ENCODE data around the gene TNFAIP3.
A peak's percentile ranks its signal among the peaks of the same experiment; 100 is the strongest.

DNA sequence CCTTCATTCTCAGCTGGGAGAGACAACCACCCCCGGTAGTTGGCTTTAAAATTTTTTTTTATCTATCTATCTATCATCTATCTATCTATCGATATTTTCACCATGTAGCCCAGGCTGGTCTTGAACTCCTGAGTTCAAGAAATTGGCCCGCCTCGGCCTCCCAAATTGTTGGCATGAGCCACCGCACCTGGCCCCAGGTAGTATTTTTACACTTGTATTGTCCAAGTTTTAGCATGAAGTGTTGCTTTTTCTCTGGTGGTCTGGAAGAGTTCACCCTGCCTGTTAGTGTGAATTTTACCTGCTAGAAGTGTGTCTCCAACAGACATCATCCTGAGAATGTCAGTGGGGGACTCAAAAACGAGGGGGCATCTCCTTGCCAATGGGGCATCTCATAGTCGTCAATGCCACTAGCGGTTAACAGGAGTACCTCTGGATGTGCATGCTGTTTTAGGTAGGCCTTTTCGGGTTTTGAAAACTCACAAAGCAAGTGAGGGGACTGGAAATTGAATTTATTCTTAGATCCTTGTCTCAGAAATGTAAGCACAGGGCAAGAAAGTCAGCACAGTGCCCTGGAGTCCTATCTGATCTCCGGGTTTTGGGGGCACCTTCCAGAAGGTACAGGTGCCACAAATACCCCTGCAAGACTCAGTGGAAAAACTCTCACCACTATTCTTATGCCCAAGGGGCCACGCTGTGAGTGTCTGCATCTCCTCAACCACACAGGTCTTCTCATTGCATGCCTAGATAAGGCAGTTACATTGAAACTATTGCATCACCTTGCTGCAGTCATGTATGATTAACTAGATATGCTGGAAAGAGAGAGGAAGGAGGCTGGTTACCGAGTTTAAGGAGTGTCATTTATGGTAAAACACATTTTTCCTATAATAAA is 37.1 kb downstream of the TNFAIP3 start:
- TF ChIP-seq CHD1 (IDR thresholded peaks at IDR 0.05; ENCODE audit: low read depth, low read length) = no peak
- TF ChIP-seq, protein P1, sequence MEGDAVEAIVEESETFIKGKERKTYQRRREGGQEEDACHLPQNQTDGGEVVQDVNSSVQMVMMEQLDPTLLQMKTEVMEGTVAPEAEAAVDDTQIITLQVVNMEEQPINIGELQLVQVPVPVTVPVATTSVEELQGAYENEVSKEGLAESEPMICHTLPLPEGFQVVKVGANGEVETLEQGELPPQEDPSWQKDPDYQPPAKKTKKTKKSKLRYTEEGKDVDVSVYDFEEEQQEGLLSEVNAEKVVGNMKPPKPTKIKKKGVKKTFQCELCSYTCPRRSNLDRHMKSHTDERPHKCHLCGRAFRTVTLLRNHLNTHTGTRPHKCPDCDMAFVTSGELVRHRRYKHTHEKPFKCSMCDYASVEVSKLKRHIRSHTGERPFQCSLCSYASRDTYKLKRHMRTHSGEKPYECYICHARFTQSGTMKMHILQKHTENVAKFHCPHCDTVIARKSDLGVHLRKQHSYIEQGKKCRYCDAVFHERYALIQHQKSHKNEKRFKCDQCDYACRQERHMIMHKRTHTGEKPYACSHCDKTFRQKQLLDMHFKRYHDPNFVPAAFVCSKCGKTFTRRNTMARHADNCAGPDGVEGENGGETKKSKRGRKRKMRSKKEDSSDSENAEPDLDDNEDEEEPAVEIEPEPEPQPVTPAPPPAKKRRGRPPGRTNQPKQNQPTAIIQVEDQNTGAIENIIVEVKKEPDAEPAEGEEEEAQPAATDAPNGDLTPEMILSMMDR (conservative IDR thresholded peaks at IDR 0.05; ENCODE audit: low read depth, low read length) = no peak
- TF ChIP-seq FOS (IDR thresholded peaks at IDR 0.05; ENCODE audit: low read depth, low read length) = no peak
- no peak for TF ChIP-seq RFX5 (IDR thresholded peaks at IDR 0.05; ENCODE audit: low read depth, low read length)
- TF ChIP-seq, protein P2, sequence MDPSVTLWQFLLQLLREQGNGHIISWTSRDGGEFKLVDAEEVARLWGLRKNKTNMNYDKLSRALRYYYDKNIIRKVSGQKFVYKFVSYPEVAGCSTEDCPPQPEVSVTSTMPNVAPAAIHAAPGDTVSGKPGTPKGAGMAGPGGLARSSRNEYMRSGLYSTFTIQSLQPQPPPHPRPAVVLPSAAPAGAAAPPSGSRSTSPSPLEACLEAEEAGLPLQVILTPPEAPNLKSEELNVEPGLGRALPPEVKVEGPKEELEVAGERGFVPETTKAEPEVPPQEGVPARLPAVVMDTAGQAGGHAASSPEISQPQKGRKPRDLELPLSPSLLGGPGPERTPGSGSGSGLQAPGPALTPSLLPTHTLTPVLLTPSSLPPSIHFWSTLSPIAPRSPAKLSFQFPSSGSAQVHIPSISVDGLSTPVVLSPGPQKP (IDR thresholded peaks at IDR 0.05; ENCODE audit: borderline replicate concordance, low read depth, low read length) = no peak
- TF ChIP-seq MAFK (IDR thresholded peaks at IDR 0.05; ENCODE audit: low read depth, low read length) = no peak
- no peak for TF ChIP-seq SMC3 (IDR thresholded peaks at IDR 0.05; ENCODE audit: low read depth, low read length)
- no peak for TF ChIP-seq RCOR1 (IDR thresholded peaks at IDR 0.05; ENCODE audit: insufficient replicate concordance, low read length)
- TF ChIP-seq POLR2A (IDR thresholded peaks at IDR 0.05; ENCODE audit: low read depth, low read length) = no peak
- peak; percentile 95 for TF ChIP-seq CEBPB (IDR thresholded peaks at IDR 0.05; ENCODE audit: low read depth, low read length)
